Purkinje cell (primary cell): ENCODE data around the gene BPGM. TPM values are rescaled to one million over a fixed set of nuclear protein-coding genes. Genes with fewer than 3 reads are reported as not detected.

ENCODE experiments used
- polyA plus RNA-seq: library from polyadenylated mRNA; unstranded; fragments of >200 nt; fragmentation: Nextera tagmentation; gene quantifications from 2 replicates; pipeline ENCODE4 v1.2.1, GENCODE V29; 2014

The BPGM gene
- polyA plus RNA-seq, result 85.3 and 96.6 TPM in 2 replicates

GRCh38 chr7:134646425-134647305 is at the start of gene BPGM:
TSS of gene BPGM (plus strand) at chr7:134646853. CDS start at chr7:134661508, 14,655 bp downstream.

Other genes with a start within 250 kb of the BPGM start
- 346 and 350 TPM in 2 replicates for gene AKR1B1, start 187.8 kb upstream of the BPGM start, polyA plus RNA-seq
- not detected in 2 replicates for gene AKR1B10, start 119.3 kb upstream of the BPGM start, polyA plus RNA-seq
- not detected in 2 replicates for gene AKR1B15, start 97.7 kb upstream of the BPGM start, polyA plus RNA-seq
- 14.3 and 16.2 TPM in 2 replicates for gene CALD1, start 132.8 kb downstream of the BPGM start, polyA plus RNA-seq